Activated CD8-positive, alpha-beta memory T cell treated with anti-CD3 and anti-CD28 coated beads, Interleukin-2, amount 50 U/mL, for 4 hours (primary cell): Measurements from ENCODE around the gene TBX21.
A peak's percentile ranks its signal among the peaks of the same experiment; 100 is the strongest.

ENCODE experiments used
- DNase-seq: peaks from one replicate; pipeline ENCODE4 v3.0.0-alpha.2; 2020

The TBX21 gene

GRCh38 chr17:47713980-47714700 lies 18.9 kb upstream of the TBX21 start:
- no peak for DNase-seq

- no peak for DNase-seq
Measured at GRCh38 chr17:47714773-47715396, 18.2 kb upstream of the TBX21 start.

- no peak for DNase-seq
Measured at GRCh38 chr17:47715669-47716325, 17.2 kb upstream of the TBX21 start.

- DNase-seq = no peak
Measured at GRCh38 chr17:47716375-47716774, 16.7 kb upstream of the TBX21 start.

GRCh38 chr17:47717261-47717697 lies 15.8 kb upstream of the TBX21 start:
- DNase-seq = no peak

- DNase-seq = no peak
Measured at GRCh38 chr17:47717979-47718621, 14.9 kb upstream of the TBX21 start.

GRCh38 chr17:47718634-47719405 lies 14.2 kb upstream of the TBX21 start:
- DNase-seq = no peak

- peak; percentile 71 for DNase-seq
Measured at GRCh38 chr17:47719411-47720152, 13.5 kb upstream of the TBX21 start.

- DNase-seq = no peak
Measured at GRCh38 chr17:47720196-47720595, 12.8 kb upstream of the TBX21 start.

GRCh38 chr17:47720754-47721533 lies 12.1 kb upstream of the TBX21 start:
- peak; percentile 98 for DNase-seq

GRCh38 chr17:47721725-47722124 lies 11.3 kb upstream of the TBX21 start:
- no peak for DNase-seq

GRCh38 chr17:47724705-47725104 lies 8.3 kb upstream of the TBX21 start:
- no peak for DNase-seq

- DNase-seq = no peak
Measured at GRCh38 chr17:47725446-47726111, 7.5 kb upstream of the TBX21 start.

- no peak for DNase-seq
Measured at GRCh38 chr17:47726796-47727703, 6.0 kb upstream of the TBX21 start.

- no peak for DNase-seq
Measured at GRCh38 chr17:47727704-47728036, 5.4 kb upstream of the TBX21 start.

- DNase-seq = no peak
Measured at GRCh38 chr17:47728214-47728877, 4.7 kb upstream of the TBX21 start.

- no peak for DNase-seq
Measured at GRCh38 chr17:47729476-47729875, 3.6 kb upstream of the TBX21 start.

GRCh38 chr17:47730681-47731080 lies 2.4 kb upstream of the TBX21 start:
- no peak for DNase-seq

- DNase-seq = no peak
Measured at GRCh38 chr17:47731396-47731795, 1.6 kb upstream of the TBX21 start.
